Gastrocnemius medialis (tissue), 4 donors: ENCODE data around the gene ZXDB. TPM values are rescaled to one million over a fixed set of nuclear protein-coding genes. Genes with fewer than 3 reads are reported as not detected.
A peak's percentile ranks its signal among the peaks of the same experiment; 100 is the strongest.
"Not testable (repeated sequence)": the region's sequence is repeated elsewhere in the genome, so short reads cannot be mapped to it uniquely, and the experiment has no call there.

ENCODE experiments used
- ATAC-seq, 2 donors: fragments of 150-250 bp; one replicate each; pipeline ENCODE4 v1.9.1; 2016
- DNase-seq, 2 donors: peaks; one replicate each; pipeline ENCODE4 v3.0.0-alpha.2; 2019
- H3K27ac ChIP-seq, 4 donors: fragments of 200-600 bp; sonication (generic); 1 replicate in 1 of 4; 2 replicates in 3 of 4; pipeline ENCODE4 v1.5.1; 2016 to 2018; ENCODE audit warnings: mild to moderate bottlenecking in 2 of 4, moderate library complexity in 1 of 4
- H3K27me3 ChIP-seq, 3 donors: fragments of 200-600 bp; sonication (generic) in 2 of 3; 1 replicate in 1 of 3; 2 replicates in 2 of 3; pipeline versions ENCODE4 v1.5.1 to v1.6.0; 2016 to 2019; ENCODE audit warnings: mild to moderate bottlenecking in 1 of 3, moderate library complexity in 1 of 3
- H3K36me3 ChIP-seq, 2 donors: fragments of 200-600 bp; sonication (generic) in 1 of 2; one replicate each; pipeline ENCODE4 v1.5.1; 2017 to 2018
- H3K4me1 ChIP-seq, 2 donors: fragments of 200-600 bp; sonication (generic) in 1 of 2; one replicate each; pipeline ENCODE4 v1.5.1; 2016 to 2017; ENCODE audit warnings: mild to moderate bottlenecking in 2 of 2
- H3K4me3 ChIP-seq, 4 donors: fragments of 200-600 bp; sonication (generic) in 3 of 4; 1 replicate in 1 of 4; 2 replicates in 3 of 4; pipeline ENCODE4 v1.5.1; 2016 to 2019; ENCODE audit warnings: mild to moderate bottlenecking in 2 of 4
- H3K9me3 ChIP-seq, 3 donors: fragments of 200-600 bp; sonication (generic) in 2 of 3; 1 replicate in 1 of 3; 2 replicates in 2 of 3; pipeline ENCODE4 v1.5.1; 2016 to 2019
- POLR2A ChIP-seq, 2 donors: fragments of 450-650 bp; IDR thresholded peaks; one replicate each; pipeline ENCODE4 v1.6.1; 2017; ENCODE audit warnings: antibody characterized with exemption in 2 of 2, mild to moderate bottlenecking in 2 of 2, moderate library complexity in 2 of 2
- in situ Hi-C, 4 donors: fragments of 200-750 bp; cut with MboI; loops; one replicate each; pipeline versions ENCODE4 v1.15.0 to v1.8.0; 2017; ENCODE audit warnings: low sequenced_read_pairs in 4 of 4
- intact Hi-C: fragments of 100-400 bp; cut with DNase I; formaldehyde crosslinking; loops from one replicate; pipeline ENCODE4 v1.15.1; 2023; ENCODE audit warnings: low total_unique reads
- total RNA-seq, 4 donors: library from RNA; depleted of rRNA; stranded (reverse); fragments of >200 nt; gene quantifications; one replicate each; pipeline versions ENCODE4 v1.1.0 to v1.2.3, GENCODE V29; 2016
- TF ChIP-seq, protein P1 (sequence below), 5 experiments: fragments of 450-650 bp in 3 of 5; fragments of 200-600 bp in 2 of 5; sonication (generic) in 2 of 5; IDR thresholded peaks in 4 of 5; conservative IDR thresholded peaks in 1 of 5; 1 replicate in 4 of 5; 2 replicates in 1 of 5; pipeline ENCODE4 v1.5.1; 2016 to 2019; ENCODE audit warnings: antibody characterized with exemption in 5 of 5, mild to moderate bottlenecking in 3 of 5, moderate library complexity in 3 of 5

The ZXDB gene
- 10 to 100 TPM in 1 of 4 donors, 1 to 10 TPM in 3; 5.9 to 10.7 (median 7.0) TPM for total RNA-seq

DNA sequence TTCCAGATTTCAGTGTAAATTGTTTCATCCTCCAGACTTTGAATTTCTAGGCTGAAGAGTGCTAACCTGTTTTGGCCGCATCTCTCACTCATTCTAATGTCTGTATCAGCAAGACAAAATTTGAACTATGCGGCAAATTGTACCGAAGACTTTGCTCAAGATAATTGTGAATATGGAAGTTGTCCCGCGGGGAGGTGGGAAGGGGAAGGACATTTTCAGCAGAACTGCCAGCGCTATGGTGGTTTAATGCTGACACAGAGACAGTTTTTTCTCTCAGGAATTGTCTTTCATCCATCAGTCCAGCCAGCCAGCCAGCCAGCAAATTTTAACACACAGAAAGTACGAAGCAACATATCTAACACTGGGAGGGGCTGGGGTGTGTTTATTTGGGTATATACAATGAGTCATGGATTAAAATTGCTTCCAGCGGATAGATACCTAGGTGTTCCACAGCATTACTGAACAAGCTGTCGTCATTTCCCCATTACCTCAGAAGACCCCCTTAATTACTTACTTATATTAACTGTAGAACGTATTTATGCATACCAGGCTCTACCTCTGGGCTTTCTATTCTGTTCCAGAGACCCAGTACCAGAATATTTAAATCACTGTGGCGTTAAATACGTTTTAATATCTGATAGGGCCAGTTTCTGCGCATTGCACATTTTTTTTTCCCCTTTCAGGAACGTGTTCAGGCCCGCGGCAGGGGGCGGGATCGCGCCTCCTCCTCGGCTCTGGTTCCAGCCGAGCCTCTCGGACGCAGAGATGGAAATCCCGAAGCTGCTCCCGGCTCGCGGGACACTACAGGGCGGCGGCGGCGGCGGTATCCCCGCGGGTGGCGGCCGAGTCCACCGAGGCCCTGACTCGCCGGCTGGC lies at the start of gene ZXDB:
Gene ZXDB, plus strand, starts transcription at position 728 of the 876 bp plus-strand sequence. Its CDS starts 38 bp downstream, at position 766.
- H3K9me3 ChIP-seq, DNase-seq, H3K27me3 ChIP-seq, H3K36me3 ChIP-seq: not testable (repeated sequence)
- Histone ChIP-seq H3K27ac (peak within 1 kb of the TSS; percentile 84 to 95 (median 92)), H3K4me3 (peak within 1 kb of the TSS; percentile 56 to 61 (median 60)), H3K4me1 (peaks cover 11 to 24% of the 10 kb centered on the region in 2 donors)
- intact Hi-C loops (loop anchor here (5.0 to 10.0 kb wide), 2 partner anchors 789 to 1027 kb away; partner anchors contain the start of gene UBQLN2), in situ Hi-C loops (loop anchor here in 2 of 4 donors (10.0 to 25.0 kb wide), 4 partner anchors 221 to 779 kb away; partner anchors contain the start of gene ZXDA (in 2 of the 2))
- peak; percentile 59 to 67 for ATAC-seq

DNA sequence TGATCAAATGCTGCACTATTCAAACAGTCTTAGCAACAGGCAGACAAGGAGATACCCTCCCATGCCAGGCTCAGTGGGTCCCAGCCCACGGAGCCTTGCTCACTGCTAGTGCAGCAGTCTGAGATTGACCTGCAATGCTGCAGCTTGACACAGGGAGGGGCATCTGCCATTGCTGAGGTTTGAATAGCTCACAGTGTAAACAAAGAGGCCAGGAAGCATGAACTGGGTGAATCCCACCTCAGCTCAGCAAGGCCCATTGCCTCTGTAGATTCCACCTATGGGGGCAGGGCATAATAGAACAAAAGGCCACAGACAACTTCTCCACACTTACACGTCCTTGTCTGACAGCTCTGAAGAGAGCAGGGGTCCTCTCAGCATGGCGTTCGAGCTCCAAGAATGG lies 26.6 kb upstream of the ZXDB start:
- intact Hi-C loops (no loop called here), in situ Hi-C loops (loop anchor here in 1 of 4 donors (25.0 kb wide), 1 partner anchor 97 kb away; no protein-coding TSS in a partner anchor)
- peaks cover 0 to 1% (median 0%) of the 10 kb centered on the region in 3 donors for H3K9me3 ChIP-seq
- no peak for TF ChIP-seq POLR2A (IDR thresholded peaks at IDR 0.05)
- TF ChIP-seq, protein P1, sequence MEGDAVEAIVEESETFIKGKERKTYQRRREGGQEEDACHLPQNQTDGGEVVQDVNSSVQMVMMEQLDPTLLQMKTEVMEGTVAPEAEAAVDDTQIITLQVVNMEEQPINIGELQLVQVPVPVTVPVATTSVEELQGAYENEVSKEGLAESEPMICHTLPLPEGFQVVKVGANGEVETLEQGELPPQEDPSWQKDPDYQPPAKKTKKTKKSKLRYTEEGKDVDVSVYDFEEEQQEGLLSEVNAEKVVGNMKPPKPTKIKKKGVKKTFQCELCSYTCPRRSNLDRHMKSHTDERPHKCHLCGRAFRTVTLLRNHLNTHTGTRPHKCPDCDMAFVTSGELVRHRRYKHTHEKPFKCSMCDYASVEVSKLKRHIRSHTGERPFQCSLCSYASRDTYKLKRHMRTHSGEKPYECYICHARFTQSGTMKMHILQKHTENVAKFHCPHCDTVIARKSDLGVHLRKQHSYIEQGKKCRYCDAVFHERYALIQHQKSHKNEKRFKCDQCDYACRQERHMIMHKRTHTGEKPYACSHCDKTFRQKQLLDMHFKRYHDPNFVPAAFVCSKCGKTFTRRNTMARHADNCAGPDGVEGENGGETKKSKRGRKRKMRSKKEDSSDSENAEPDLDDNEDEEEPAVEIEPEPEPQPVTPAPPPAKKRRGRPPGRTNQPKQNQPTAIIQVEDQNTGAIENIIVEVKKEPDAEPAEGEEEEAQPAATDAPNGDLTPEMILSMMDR (IDR thresholded peaks at IDR 0.05 in 4 of 5, conservative IDR thresholded peaks at IDR 0.05 in 1 of 5): no peak
- no peaks in the 10 kb centered on the region for H3K36me3 ChIP-seq
- no peak overlapping the region for H3K27ac ChIP-seq
- no peaks in the 10 kb centered on the region for H3K4me1 ChIP-seq
- no peaks in the 10 kb centered on the region for H3K27me3 ChIP-seq
- ATAC-seq: no peak
- H3K4me3 ChIP-seq: no peak overlapping the region
- DNase-seq: no peak

DNA sequence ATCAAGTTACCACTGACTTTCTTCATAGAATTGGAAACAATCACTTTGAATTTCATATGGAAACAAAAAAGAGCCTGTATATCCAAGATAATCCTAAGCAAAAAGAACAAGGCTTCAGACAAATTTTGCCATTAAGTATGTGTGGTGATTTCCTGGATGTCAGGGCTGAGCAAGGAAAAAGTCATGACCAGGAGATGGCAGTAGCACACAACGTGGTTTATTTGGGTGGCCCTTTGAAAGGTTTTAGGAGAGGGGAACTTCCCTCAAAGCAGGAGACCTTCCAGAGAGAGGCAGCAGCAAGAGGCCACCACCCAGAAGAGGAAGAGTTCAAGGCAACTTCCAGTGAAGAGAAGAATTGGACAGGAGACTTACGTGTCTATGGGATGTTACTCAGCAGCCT lies 18.1 kb upstream of the ZXDB start:
- Histone ChIP-seq H3K36me3 (no peaks in the 10 kb centered on the region), H3K4me3 (no peak overlapping the region), H3K4me1 (no peaks in the 10 kb centered on the region), H3K27me3 (no peaks in the 10 kb centered on the region), H3K9me3 (no peaks in the 10 kb centered on the region), H3K27ac (no peak overlapping the region)
- in situ Hi-C loops: loop anchor here in 1 of 4 donors (25.0 kb wide), 1 partner anchor 89 kb away; no protein-coding TSS in a partner anchor
- intact Hi-C loops: no loop called here
- TF ChIP-seq, protein P1 (IDR thresholded peaks at IDR 0.05 in 4 of 5, conservative IDR thresholded peaks at IDR 0.05 in 1 of 5): no peak
- no peak for TF ChIP-seq POLR2A (IDR thresholded peaks at IDR 0.05)
- DNase-seq: no peak
- ATAC-seq: no peak

DNA sequence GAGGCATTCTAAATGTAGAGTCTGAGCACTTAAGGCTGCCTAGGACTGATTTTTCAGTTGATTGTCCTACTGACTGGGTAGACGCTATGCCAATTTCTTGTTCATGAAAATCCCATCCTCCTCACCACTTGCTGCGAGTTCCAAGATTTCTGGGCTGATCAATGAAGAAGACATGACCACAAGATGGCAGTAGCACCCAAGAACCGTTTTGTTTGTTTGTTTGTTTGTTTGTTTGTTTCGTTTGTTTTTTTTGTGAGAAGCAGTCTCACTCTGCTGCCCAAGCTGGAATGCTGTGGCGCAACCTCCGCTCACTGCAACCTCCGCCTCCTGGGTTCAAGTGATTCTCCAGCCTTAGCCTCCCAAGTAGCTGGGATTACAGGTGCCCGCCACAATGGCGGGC lies 8.9 kb upstream of the ZXDB start:
- not testable (repeated sequence) for H3K9me3 ChIP-seq, H3K27ac ChIP-seq, H3K4me1 ChIP-seq, ATAC-seq, DNase-seq, H3K4me3 ChIP-seq, H3K36me3 ChIP-seq, H3K27me3 ChIP-seq
- in situ Hi-C loops: loop anchor here in 2 of 4 donors (25.0 kb wide), 3 partner anchors 229 to 771 kb away; partner anchors contain the start of gene ZXDA (in 1 of the 2)
- intact Hi-C loops: loop anchor here (10.0 kb wide), 1 partner anchor 242 kb away; no protein-coding TSS in a partner anchor
- TF ChIP-seq, protein P1 (IDR thresholded peaks at IDR 0.05 in 4 of 5, conservative IDR thresholded peaks at IDR 0.05 in 1 of 5): peak in 3 of 5 experiments; percentile 20 to 35 (median 23)

DNA sequence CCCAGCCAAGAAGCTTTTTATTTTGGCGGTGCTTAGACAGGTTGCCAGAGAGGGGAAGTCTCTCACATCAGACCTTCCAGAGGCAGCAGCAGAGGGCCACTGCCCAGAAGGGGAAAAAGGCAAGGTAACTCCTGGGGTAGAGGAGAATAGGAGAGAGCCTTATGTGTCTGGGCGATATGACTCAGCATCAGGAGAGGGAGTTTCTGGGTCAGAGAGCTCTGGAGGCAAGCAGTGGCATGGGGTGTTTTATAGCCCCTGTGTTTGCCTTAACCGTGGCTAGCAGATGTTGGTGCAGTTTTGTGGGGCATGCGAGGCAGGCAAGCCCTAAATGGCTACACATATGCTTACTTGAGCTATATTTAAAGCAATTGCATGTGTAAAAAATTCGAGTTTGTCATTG lies 8.3 kb upstream of the ZXDB start:
- intact Hi-C loops (loop anchor here (10.0 kb wide), 1 partner anchor 241 kb away; no protein-coding TSS in a partner anchor), in situ Hi-C loops (loop anchor here in 2 of 4 donors (25.0 kb wide), 3 partner anchors 229 to 771 kb away; partner anchors contain the start of gene ZXDA (in 1 of the 2))
- Histone ChIP-seq H3K9me3 (no peaks in the 10 kb centered on the region), H3K27me3 (no peaks in the 10 kb centered on the region), H3K36me3 (no peaks in the 10 kb centered on the region), H3K27ac (no peak overlapping the region), H3K4me1 (no peaks in the 10 kb centered on the region), H3K4me3 (no peak overlapping the region)
- DNase-seq: no peak
- ATAC-seq: no peak
- TF ChIP-seq, protein P1 (IDR thresholded peaks at IDR 0.05 in 4 of 5, conservative IDR thresholded peaks at IDR 0.05 in 1 of 5): no peak
- TF ChIP-seq POLR2A (IDR thresholded peaks at IDR 0.05): no peak
